ENCODE results near the gene CDH1.
"Not testable (repeated sequence)": the region's sequence is repeated elsewhere in the genome, so short reads cannot be mapped to it uniquely, and the experiment has no call there.

Gene CDH1

GRCh38 chr16:68781784-68782183 is 44.7 kb downstream of the CDH1 start:
- H3K27ac Mint-ChIP-seq: no peak overlapping the region
- DNase-seq (ENCODE audit: low spot score in 2 of 2) (no peak), ATAC-seq (ENCODE audit: low read depth) (no peak)
- H3K9me3 Mint-ChIP-seq: no peaks in the 10 kb centered on the region
- H3K36me3 Mint-ChIP-seq: no peaks in the 10 kb centered on the region
- no peak overlapping the region for H3K4me3 Mint-ChIP-seq
- peaks cover 4% of the 10 kb centered on the region for H3K4me1 Mint-ChIP-seq
- H3K27me3 Mint-ChIP-seq: no peaks in the 10 kb centered on the region

GRCh38 chr16:68782198-68783174 is 45.4 kb downstream of the CDH1 start:
- H3K4me3 Mint-ChIP-seq: no peak overlapping the region
- peak; percentile 12 to 18 for DNase-seq (ENCODE audit: low spot score in 2 of 2)
- H3K9me3 Mint-ChIP-seq: no peaks in the 10 kb centered on the region
- no peaks in the 10 kb centered on the region for H3K27me3 Mint-ChIP-seq
- H3K27ac Mint-ChIP-seq: peak overlapping the region; percentile 2
- no peaks in the 10 kb centered on the region for H3K36me3 Mint-ChIP-seq
- H3K4me1 Mint-ChIP-seq: peaks cover 4% of the 10 kb centered on the region
- ATAC-seq (ENCODE audit: low read depth): peak; percentile 92

GRCh38 chr16:68784226-68784625 is 47.1 kb downstream of the CDH1 start:
- Mint-ChIP-seq H3K4me1 (peaks cover 4% of the 10 kb centered on the region), H3K9me3 (no peaks in the 10 kb centered on the region), H3K4me3 (no peak overlapping the region), H3K36me3 (no peaks in the 10 kb centered on the region), H3K27me3 (no peaks in the 10 kb centered on the region), H3K27ac (no peak overlapping the region)
- ATAC-seq (ENCODE audit: low read depth): no peak
- no peak for DNase-seq (ENCODE audit: low spot score in 2 of 2)

GRCh38 chr16:68784721-68785120 is 47.6 kb downstream of the CDH1 start:
- no peak for ATAC-seq (ENCODE audit: low read depth)
- no peak for DNase-seq (ENCODE audit: low spot score in 2 of 2)
- Mint-ChIP-seq H3K36me3 (no peaks in the 10 kb centered on the region), H3K9me3 (no peaks in the 10 kb centered on the region), H3K4me3 (no peak overlapping the region), H3K27me3 (no peaks in the 10 kb centered on the region), H3K27ac (no peak overlapping the region), H3K4me1 (peaks cover 4% of the 10 kb centered on the region)

GRCh38 chr16:68785715-68786114 is 48.6 kb downstream of the CDH1 start:
- Mint-ChIP-seq H3K36me3 (no peaks in the 10 kb centered on the region), H3K27me3 (no peaks in the 10 kb centered on the region), H3K4me3 (no peak overlapping the region), H3K27ac (no peak overlapping the region), H3K4me1 (peaks cover 4% of the 10 kb centered on the region), H3K9me3 (no peaks in the 10 kb centered on the region)
- DNase-seq (ENCODE audit: low spot score in 2 of 2) (no peak), ATAC-seq (ENCODE audit: low read depth) (no peak)

- Mint-ChIP-seq H3K27ac (no peak overlapping the region), H3K4me3 (no peak overlapping the region), H3K27me3 (no peaks in the 10 kb centered on the region), H3K4me1 (peaks cover 4% of the 10 kb centered on the region), H3K36me3 (no peaks in the 10 kb centered on the region), H3K9me3 (no peaks in the 10 kb centered on the region)
- no peak for DNase-seq (ENCODE audit: low spot score in 2 of 2)
- no peak for ATAC-seq (ENCODE audit: low read depth)
Measured at GRCh38 chr16:68786685-68787418, 49.8 kb downstream of the CDH1 start.

- not testable (repeated sequence) for H3K4me3 Mint-ChIP-seq; H3K36me3 Mint-ChIP-seq; DNase-seq (ENCODE audit: low spot score in 2 of 2); ATAC-seq (ENCODE audit: low read depth); H3K27ac Mint-ChIP-seq; H3K9me3 Mint-ChIP-seq; H3K4me1 Mint-ChIP-seq; H3K27me3 Mint-ChIP-seq
Measured at GRCh38 chr16:68787419-68787807, 50.3 kb downstream of the CDH1 start.

GRCh38 chr16:68790130-68790761 is 53.2 kb downstream of the CDH1 start:
- no peaks in the 10 kb centered on the region for H3K4me1 Mint-ChIP-seq
- no peak overlapping the region for H3K27ac Mint-ChIP-seq
- no peaks in the 10 kb centered on the region for H3K9me3 Mint-ChIP-seq
- no peaks in the 10 kb centered on the region for H3K36me3 Mint-ChIP-seq
- DNase-seq (ENCODE audit: low spot score in 2 of 2) (no peak), ATAC-seq (ENCODE audit: low read depth) (no peak)
- no peaks in the 10 kb centered on the region for H3K27me3 Mint-ChIP-seq
- no peak overlapping the region for H3K4me3 Mint-ChIP-seq

GRCh38 chr16:68790944-68791343 is 53.9 kb downstream of the CDH1 start:
- no peaks in the 10 kb centered on the region for H3K9me3 Mint-ChIP-seq
- DNase-seq (ENCODE audit: low spot score in 2 of 2): no peak
- no peaks in the 10 kb centered on the region for H3K36me3 Mint-ChIP-seq
- no peaks in the 10 kb centered on the region for H3K4me1 Mint-ChIP-seq
- H3K4me3 Mint-ChIP-seq: no peak overlapping the region
- H3K27ac Mint-ChIP-seq: no peak overlapping the region
- H3K27me3 Mint-ChIP-seq: no peaks in the 10 kb centered on the region
- no peak for ATAC-seq (ENCODE audit: low read depth)

GRCh38 chr16:68792465-68793324 is 55.6 kb downstream of the CDH1 start:
- H3K27me3 Mint-ChIP-seq: no peaks in the 10 kb centered on the region
- no peak for DNase-seq (ENCODE audit: low spot score in 2 of 2)
- no peaks in the 10 kb centered on the region for H3K9me3 Mint-ChIP-seq
- no peak overlapping the region for H3K27ac Mint-ChIP-seq
- no peak for ATAC-seq (ENCODE audit: low read depth)
- no peaks in the 10 kb centered on the region for H3K36me3 Mint-ChIP-seq
- H3K4me3 Mint-ChIP-seq: no peak overlapping the region
- no peaks in the 10 kb centered on the region for H3K4me1 Mint-ChIP-seq

GRCh38 chr16:68793401-68793857 is 56.3 kb downstream of the CDH1 start:
- Mint-ChIP-seq H3K36me3 (no peaks in the 10 kb centered on the region), H3K4me3 (no peak overlapping the region), H3K9me3 (no peaks in the 10 kb centered on the region), H3K27ac (no peak overlapping the region), H3K4me1 (no peaks in the 10 kb centered on the region), H3K27me3 (no peaks in the 10 kb centered on the region)
- DNase-seq (ENCODE audit: low spot score in 2 of 2): no peak
- no peak for ATAC-seq (ENCODE audit: low read depth)

- no peaks in the 10 kb centered on the region for H3K27me3 Mint-ChIP-seq
- no peak for DNase-seq (ENCODE audit: low spot score in 2 of 2)
- H3K27ac Mint-ChIP-seq: no peak overlapping the region
- no peak overlapping the region for H3K4me3 Mint-ChIP-seq
- H3K36me3 Mint-ChIP-seq: no peaks in the 10 kb centered on the region
- no peaks in the 10 kb centered on the region for H3K9me3 Mint-ChIP-seq
- no peak for ATAC-seq (ENCODE audit: low read depth)
- H3K4me1 Mint-ChIP-seq: no peaks in the 10 kb centered on the region
Measured at GRCh38 chr16:68798398-68798797, 61.3 kb downstream of the CDH1 start.

GRCh38 chr16:68800257-68800875 is 63.3 kb downstream of the CDH1 start:
- no peak overlapping the region for H3K4me3 Mint-ChIP-seq
- no peaks in the 10 kb centered on the region for H3K4me1 Mint-ChIP-seq
- ATAC-seq (ENCODE audit: low read depth): peak; percentile 96
- no peak overlapping the region for H3K27ac Mint-ChIP-seq
- DNase-seq (ENCODE audit: low spot score in 2 of 2): peak; percentile 54 to 56
- H3K36me3 Mint-ChIP-seq: no peaks in the 10 kb centered on the region
- H3K9me3 Mint-ChIP-seq: no peaks in the 10 kb centered on the region
- no peaks in the 10 kb centered on the region for H3K27me3 Mint-ChIP-seq
